ENCODE data around the gene ZDHHC22.

- TF ChIP-seq, protein P1, sequence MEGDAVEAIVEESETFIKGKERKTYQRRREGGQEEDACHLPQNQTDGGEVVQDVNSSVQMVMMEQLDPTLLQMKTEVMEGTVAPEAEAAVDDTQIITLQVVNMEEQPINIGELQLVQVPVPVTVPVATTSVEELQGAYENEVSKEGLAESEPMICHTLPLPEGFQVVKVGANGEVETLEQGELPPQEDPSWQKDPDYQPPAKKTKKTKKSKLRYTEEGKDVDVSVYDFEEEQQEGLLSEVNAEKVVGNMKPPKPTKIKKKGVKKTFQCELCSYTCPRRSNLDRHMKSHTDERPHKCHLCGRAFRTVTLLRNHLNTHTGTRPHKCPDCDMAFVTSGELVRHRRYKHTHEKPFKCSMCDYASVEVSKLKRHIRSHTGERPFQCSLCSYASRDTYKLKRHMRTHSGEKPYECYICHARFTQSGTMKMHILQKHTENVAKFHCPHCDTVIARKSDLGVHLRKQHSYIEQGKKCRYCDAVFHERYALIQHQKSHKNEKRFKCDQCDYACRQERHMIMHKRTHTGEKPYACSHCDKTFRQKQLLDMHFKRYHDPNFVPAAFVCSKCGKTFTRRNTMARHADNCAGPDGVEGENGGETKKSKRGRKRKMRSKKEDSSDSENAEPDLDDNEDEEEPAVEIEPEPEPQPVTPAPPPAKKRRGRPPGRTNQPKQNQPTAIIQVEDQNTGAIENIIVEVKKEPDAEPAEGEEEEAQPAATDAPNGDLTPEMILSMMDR (tag by site-specific recombination; IDR thresholded peaks at IDR 0.05), result no peak
- TF ChIP-seq ZNF777 (tag by site-specific recombination; IDR thresholded peaks at IDR 0.05; ENCODE audit: borderline replicate concordance), result no peak
- TF ChIP-seq ZFP3 (tag by site-specific recombination; IDR thresholded peaks at IDR 0.05; ENCODE audit: low read depth), result no peak
- no peak for TF ChIP-seq ZEB2 (tag by site-specific recombination; IDR thresholded peaks at IDR 0.05)
- no peak for TF ChIP-seq ZNF274 (IDR thresholded peaks at IDR 0.05; ENCODE audit: low read length)
- no peak for TF ChIP-seq ZNF274 (tag by site-specific recombination; IDR thresholded peaks at IDR 0.05; ENCODE audit: borderline replicate concordance)
- no peak for TF ChIP-seq ZNF623 (tag by site-specific recombination; IDR thresholded peaks at IDR 0.05)
- no peak for TF ChIP-seq ZNF629 (tag by site-specific recombination; IDR thresholded peaks at IDR 0.05)
- no peak for TF ChIP-seq ZNF558 (tag by site-specific recombination; IDR thresholded peaks at IDR 0.05)
- no peak for TF ChIP-seq YY2 (tag by site-specific recombination; IDR thresholded peaks at IDR 0.05)
- TF ChIP-seq ATF2 (tag by site-specific recombination; IDR thresholded peaks at IDR 0.05; ENCODE audit: low read depth), result no peak
- TF ChIP-seq ZNF140 (tag by site-specific recombination; IDR thresholded peaks at IDR 0.05), result no peak
- no peak for TF ChIP-seq ZNF555 (tag by site-specific recombination; conservative IDR thresholded peaks at IDR 0.05)
These were observed 17.3 kb upstream of the ZDHHC22 start for GRCh38 chr14:77158882-77159255.
